SH-SY5Y (cell line): ENCODE results near the gene RASSF7.

Source experiments
- GATA2 ChIP-seq: IDR thresholded peaks from 2 replicates; pipeline ENCODE4 v1.6.1; 2011; ENCODE audit warnings: mild to moderate bottlenecking, low read depth, low read length
- GATA3 ChIP-seq: IDR thresholded peaks from 2 replicates; pipeline ENCODE4 v1.6.1; 2011; ENCODE audit warnings: low read depth, mild to moderate bottlenecking, low read length, moderate library complexity

DNA sequence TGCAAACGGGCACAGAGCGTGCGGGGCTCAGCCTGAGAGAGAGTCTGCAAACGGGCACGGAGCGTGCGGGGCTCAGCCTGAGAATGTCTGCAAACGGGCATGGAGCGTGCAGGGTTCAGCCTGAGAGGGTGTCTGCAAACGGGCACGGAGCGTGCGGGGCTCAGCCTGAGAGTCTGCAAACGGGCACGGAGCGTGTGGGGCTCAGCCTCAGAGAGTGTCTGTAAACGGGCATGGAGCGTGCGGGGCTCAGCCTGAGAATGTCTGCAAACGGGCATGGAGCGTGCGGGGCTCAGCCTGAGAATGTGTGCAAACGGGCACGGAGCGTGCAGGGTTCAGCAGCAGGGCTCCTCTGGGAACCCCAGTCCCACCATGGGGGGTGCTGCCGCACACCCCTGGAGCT lies 29.0 kb downstream of the RASSF7 start:
- TF ChIP-seq GATA2 (no peak), GATA3 (no peak)
